Globus pallidus (tissue), 1 donor: ENCODE results near the gene SPATA6L.

Source experiments
- DNase-seq: peaks from one replicate; pipeline ENCODE4 v3.0.0-alpha.2; 2015; ENCODE audit warnings: low spot score

The SPATA6L gene

DNA sequence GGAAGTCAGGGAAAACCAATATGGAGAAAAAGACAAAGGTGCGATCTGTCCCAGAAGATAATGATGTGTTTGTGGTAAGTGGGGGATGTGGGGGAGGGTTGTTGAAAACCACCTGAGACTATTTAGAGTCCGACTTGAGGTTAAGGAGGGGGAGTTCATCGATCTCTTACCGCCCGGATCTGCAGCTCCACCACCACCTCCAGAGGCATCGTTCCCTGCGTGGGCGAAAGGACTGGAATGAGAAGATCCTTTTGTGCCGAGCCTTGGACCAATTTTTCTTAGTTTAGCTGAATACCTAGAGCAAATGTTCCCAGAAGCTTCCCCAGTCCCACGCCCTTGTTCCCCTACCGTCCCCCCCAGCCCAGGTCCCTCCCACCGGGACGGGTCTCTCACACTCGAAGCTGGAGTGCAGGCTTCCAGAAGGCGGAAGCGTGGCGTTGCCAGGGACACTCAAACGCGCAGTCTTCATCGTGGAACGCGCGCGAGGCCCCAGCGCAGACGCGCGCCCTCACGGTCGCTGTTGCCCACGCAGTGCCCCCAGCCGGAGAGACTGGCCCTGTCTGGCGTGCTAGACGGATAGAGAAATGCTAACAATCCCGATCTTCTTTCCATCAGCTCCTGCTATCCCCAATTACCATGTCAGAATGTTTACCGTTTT is at the start of gene SPATA6L:
TSS of gene SPATA6L (minus strand) at position 439 of the 658 bp plus-strand sequence. CDS start at position 209, 230 bp downstream.
- peak; percentile 58 for DNase-seq

DNA sequence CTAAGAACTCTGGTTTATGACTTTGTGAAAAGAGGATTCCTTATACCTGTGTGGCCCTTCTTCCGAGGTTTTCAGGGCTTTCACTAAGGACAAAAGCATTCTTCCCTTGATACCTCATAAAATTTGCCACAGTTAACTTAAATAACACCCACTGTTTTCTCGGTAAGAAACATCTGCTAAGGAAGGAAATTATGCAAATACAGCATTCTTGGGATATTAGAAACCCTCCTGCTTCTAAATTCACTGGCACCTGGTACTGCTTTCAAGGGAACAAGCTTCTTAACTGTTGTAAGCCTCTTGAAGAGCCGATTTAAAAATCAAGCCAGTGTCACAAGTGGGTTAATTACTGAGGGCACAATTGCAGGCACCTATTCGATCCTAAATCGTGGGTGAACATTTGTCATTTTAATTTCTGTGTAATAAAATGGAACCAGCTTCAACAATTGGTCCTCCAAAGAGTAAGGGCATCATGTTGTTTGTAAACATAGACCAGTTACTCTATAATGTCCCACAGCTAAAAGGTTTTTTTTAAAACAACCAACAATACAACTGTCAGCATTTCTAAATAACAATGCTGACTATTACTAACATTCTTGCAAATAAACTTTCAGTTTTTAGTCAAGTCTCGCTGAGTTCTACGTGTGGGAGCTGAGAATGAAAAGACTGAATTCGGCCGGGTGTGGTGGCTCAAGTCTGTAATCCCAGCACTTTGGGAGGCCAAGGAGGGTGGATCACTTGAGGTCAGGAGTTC is 48.2 kb upstream of the SPATA6L start:
- DNase-seq: no peak

GRCh38 chr9:4713849-4714248 is 47.6 kb upstream of the SPATA6L start:
- no peak for DNase-seq

- no peak for DNase-seq
These were observed 43.1 kb upstream of the SPATA6L start for GRCh38 chr9:4709380-4709779.

- DNase-seq: no peak
These were observed 40.8 kb upstream of the SPATA6L start for GRCh38 chr9:4706971-4707622.

GRCh38 chr9:4706021-4706420 is 39.7 kb upstream of the SPATA6L start:
- no peak for DNase-seq

DNA sequence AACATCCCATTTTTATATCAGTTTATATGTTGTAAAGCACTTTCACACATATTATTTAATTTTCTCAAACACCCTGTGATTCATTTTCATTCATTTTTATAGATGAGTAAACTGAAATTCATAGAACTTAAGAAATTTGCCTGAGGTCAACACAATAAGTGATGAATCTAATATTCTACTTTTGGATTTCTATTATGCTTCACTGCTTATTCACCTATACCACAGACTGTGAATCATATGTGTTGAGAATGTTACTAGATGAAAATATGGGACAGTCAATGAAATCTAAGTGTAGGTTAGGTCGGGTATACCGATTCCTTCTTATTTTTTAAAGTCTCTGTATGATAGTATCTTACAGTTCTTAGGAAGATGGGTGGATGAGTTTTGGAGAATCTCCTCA is 37.8 kb upstream of the SPATA6L start:
- DNase-seq: no peak

- DNase-seq: no peak
These were observed 35.2 kb upstream of the SPATA6L start for GRCh38 chr9:4701526-4701925.

DNA sequence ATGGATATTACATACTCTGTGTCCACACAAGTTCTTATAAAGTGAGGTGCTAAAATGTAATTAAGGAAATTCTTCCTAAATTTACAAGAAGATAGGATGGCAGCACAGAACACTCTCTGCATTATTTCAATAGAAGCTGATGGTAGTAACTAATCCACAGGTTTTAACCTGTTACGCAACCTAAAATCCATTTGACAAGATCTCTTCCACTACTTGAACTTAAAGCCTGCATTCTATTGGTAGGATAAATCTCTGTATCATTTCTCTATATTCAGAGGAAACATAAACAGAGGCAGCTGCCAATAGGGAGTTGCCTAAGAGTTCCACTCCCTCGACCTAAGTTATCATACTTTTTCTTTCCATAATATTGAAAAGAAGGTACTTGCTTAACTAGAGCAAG is 34.7 kb upstream of the SPATA6L start:
- no peak for DNase-seq

DNA sequence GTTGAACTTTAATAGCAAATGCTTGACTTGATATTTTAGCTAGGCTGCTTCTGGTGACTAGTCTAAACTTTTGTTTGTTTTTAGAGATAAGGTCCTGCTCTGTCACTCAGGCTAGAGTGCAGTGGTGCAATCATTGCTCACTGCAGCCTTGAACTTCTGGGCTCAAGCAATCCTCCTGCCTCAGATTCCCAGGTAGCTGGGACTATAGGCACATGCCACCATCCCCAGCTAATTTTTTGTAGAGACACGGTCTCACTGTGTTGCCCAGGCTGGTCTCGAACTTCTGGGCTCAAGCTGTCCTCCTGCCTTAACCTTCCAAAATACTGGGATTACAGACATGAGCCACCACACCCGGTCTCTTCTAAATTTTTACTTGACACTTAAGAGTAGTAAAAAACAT is 33.8 kb upstream of the SPATA6L start:
- no peak for DNase-seq

- no peak for DNase-seq
These were observed 25.5 kb upstream of the SPATA6L start for GRCh38 chr9:4691795-4692194.

GRCh38 chr9:4690144-4690543 is 23.9 kb upstream of the SPATA6L start:
- DNase-seq: no peak

DNA sequence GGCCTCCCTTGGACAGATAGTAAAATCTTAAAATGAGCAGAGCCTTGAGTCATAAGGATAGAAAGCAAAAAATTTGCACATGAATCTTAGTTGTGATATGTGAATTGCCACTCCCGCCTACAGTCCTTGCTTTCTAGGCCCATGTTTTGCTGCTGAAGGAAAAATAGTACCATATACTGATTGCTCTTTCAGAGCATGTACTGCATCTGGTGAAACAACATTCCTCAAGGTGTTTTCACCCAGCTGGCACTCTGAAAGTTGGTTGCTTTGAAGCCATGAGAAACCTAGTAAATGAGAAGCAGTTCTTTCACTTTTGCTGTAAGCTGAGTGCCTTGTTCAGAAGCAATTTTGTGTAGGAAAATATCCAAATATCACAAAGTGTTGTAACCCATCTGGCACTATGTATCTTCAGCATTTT is 23.4 kb upstream of the SPATA6L start:
- no peak for DNase-seq

GRCh38 chr9:4689021-4689420 is 22.7 kb upstream of the SPATA6L start:
- DNase-seq: no peak

DNA sequence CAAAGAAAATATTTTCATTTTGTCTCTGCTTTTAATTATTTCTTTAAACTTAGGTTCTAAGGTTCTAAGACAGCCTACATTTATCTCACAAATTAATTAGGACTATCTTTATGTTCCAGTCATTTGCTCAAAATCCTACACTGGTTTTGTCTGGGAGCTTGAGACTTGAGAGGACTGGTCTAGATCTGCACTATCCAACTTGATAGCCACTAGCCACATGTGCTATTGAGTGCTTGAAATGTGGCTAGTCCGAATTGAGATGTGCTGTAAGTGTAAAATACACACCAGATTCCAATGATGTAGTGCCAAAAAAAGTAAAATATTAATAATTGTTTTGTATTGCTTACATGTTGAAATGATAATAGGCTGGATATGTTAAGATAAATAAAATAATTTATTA is 20.3 kb upstream of the SPATA6L start:
- DNase-seq: no peak

DNA sequence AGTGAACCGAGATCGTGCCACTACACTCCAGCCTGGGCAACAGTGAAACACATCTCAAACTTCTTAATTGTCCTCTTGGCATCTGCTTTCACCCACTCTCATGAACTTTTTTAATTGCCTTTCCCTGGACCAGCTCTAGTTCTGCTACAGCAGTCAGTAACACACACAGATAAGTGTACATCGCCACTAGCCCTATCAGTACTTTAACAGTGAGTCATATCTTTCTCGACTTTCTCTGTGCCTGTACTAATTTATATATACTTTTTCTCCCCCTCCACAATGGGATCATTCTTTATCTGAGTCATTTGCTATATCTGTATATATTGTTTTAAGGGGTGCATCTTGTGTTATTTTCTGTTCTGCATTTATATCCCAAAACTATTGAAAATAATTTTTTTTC is 19.8 kb upstream of the SPATA6L start:
- no peak for DNase-seq

GRCh38 chr9:4684820-4685219 is 18.5 kb upstream of the SPATA6L start:
- DNase-seq: no peak

DNA sequence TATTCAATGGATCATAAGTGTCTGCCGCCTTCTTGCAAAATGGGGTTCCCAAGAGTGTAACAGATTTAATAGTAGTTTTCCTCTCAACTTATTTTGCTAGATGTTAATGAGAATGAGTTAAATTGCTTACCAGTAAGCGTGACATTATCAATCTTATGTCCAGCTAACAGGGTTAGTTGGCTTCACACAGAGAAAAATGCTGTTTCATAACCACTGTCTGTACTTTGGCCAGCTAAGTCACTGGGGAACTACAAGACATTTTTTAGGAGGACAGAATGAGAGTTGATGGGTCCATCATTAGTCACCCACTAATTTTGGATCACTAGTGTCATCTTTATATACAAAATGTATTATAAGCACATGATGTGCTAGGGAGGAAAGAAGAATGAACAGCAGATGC is 14.5 kb upstream of the SPATA6L start:
- DNase-seq: no peak

- no peak for DNase-seq
These were observed 13.9 kb upstream of the SPATA6L start for GRCh38 chr9:4680173-4680525.

DNA sequence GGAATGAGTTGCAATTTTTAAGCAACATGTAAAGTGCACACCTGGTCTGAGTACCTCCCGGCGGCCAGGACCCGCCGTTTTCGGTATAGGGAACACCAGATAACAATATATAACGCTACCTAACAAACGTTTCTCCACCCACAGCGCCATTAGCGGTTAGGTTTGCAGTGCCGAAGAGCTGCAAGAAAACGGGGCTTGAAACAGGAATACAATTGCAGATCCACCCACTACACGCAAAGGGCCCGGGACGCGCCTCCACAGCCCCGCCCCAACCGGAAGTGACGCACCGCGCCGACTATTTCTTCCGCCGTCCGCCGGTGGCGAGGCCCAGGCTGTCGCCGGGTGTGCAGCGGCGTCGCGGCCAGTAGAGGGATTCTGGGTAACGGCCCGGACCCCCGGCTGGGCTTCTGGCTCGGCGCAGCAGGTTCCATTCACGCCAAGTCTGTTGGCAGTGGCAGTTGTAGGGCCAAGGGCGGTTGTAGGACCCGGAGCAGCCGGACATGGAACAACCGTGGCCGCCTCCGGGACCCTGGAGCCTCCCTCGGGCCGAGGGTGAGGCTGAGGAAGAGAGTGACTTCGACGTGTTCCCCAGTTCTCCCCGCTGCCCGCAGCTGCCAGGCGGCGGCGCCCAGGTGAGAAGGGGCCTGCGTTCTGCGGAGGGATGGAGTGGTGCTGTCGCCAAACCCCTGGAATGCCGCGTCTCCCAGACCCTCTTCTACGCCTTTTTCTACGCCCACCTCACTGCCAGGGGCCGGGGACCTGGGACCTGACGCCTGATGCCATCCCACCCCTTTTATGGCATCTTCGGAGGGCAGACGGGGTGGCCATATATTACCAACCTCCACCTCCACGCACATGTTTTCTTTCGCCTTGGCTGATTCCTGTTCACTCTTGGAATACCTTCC is 13.2 kb upstream of the SPATA6L start, which contains the start of gene CDC37L1:
TSS of gene CDC37L1 (plus strand) at position 302 of the 905 bp plus-strand sequence. CDS start at position 501, 199 bp downstream.
- DNase-seq: peak; percentile 97

DNA sequence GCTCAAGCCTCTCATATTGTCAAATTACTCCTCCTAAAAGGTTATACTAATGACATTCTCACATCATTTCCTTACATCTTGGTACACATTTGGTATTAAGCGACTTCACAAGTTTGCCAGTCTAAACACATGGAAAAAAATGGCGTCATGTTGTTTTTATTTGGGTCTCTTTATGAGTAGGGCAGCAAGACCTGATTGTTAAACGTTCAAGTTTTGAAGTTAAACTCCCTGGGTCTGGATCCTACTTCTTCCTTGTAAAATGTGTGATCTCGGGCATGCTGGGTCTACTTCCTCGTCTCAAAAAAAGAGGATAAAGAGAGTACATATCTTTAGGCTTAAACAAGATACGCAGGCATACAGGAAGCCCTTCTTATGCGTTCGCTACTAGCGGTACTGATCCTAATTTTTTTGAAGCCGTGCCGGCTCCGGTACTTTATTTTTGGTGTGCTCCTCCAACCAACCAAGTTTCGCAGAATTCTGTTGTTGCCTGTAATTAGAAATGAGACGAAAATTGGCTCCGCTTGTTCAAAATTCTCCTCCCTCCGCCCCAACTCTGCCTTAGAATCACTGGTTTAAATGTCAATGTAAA is 12.5 kb upstream of the SPATA6L start:
- peak; percentile 60 for DNase-seq

DNA sequence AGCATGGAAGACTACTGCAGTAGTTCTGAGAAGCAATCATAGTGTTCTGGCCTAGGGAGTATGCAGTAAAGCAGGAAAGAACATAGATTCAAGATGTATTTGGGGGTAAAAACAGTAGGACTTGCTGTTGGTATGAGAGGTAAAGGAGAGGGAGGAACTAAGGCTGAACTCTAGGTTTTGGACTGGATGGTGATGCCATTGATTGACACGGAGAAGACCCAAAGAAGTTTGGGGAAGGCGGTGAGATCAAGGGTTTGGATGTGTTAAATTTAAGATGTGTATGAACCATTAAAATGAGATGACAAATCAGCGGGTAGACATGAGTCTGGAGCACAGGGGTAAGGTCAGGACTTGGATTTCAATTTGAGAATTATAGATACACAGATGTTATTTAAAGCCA is 11.1 kb upstream of the SPATA6L start:
- DNase-seq: no peak
